Spleen (tissue), 11 donors: ENCODE results near the gene AFP. TPM values are rescaled to one million over a fixed set of nuclear protein-coding genes. Genes with fewer than 3 reads are reported as not detected.
A peak's percentile ranks its signal among the peaks of the same experiment; 100 is the strongest.

Source experiments
- DNase-seq: peaks from one replicate; pipeline ENCODE4 v3.0.0-alpha.2; 2020
- H3K27ac ChIP-seq, 8 donors: fragments of 200-600 bp; sonication (generic) in 7 of 8; 1 replicate in 4 of 8; 2 replicates in 4 of 8; pipeline versions ENCODE4 v1.5.0 to v1.8.0; 2016 to 2021; ENCODE audit warnings: inconsistent platforms in 4 of 8, mild to moderate bottlenecking in 4 of 8, moderate library complexity in 1 of 8
- H3K27me3 ChIP-seq, 7 donors: fragments of 200-600 bp; sonication (generic) in 6 of 7; replicated peaks in 1 of 7; 1 replicate in 4 of 7; 2 replicates in 3 of 7; pipeline versions ENCODE4 v1.5.0 to v1.8.0; 2016 to 2021; ENCODE audit warnings: inconsistent platforms in 3 of 7, mild to moderate bottlenecking in 1 of 7
- H3K36me3 ChIP-seq, 6 donors: fragments of 200-600 bp; sonication (generic) in 5 of 6; 1 replicate in 4 of 6; 2 replicates in 2 of 6; pipeline versions ENCODE4 v1.5.0 to v1.8.0; 2016 to 2021; ENCODE audit warnings: inconsistent platforms in 2 of 6
- H3K4me1 ChIP-seq, 6 donors: fragments of 200-600 bp; sonication (generic) in 5 of 6; 1 replicate in 3 of 6; 2 replicates in 3 of 6; pipeline versions ENCODE4 v1.5.0 to v1.8.0; 2016 to 2021; ENCODE audit warnings: inconsistent platforms in 3 of 6
- H3K4me3 ChIP-seq, 8 donors: fragments of 200-600 bp; sonication (generic) in 7 of 8; 1 replicate in 4 of 8; 2 replicates in 4 of 8; pipeline versions ENCODE4 v1.5.0 to v1.8.0; 2016 to 2021; ENCODE audit warnings: inconsistent platforms in 4 of 8, mild to moderate bottlenecking in 4 of 8, moderate library complexity in 2 of 8
- H3K9me3 ChIP-seq, 8 donors: fragments of 200-600 bp; sonication (generic) in 7 of 8; 1 replicate in 4 of 8; 2 replicates in 4 of 8; pipeline versions ENCODE4 v1.5.0 to v1.8.0; 2016 to 2021; ENCODE audit warnings: inconsistent platforms in 4 of 8
- POLR2A ChIP-seq, 3 donors: fragments of 450-650 bp; IDR thresholded peaks; one replicate each; pipeline ENCODE4 v1.5.1; 2017; ENCODE audit warnings: antibody characterized with exemption in 3 of 3, mild to moderate bottlenecking in 1 of 3
- POLR2AphosphoS5 ChIP-seq, 3 donors: sonication (generic); formaldehyde crosslinking; IDR thresholded peaks; one replicate each; pipeline ENCODE4 v1.5.1; 2017; ENCODE audit warnings: antibody characterized with exemption in 3 of 3
- WGBS, 5 donors: extraction: QIAGEN DNeasy Blood & Tissue Kit in 3 of 5; methylation state at CpG; one replicate each; pipeline versions ENCODE4 v1.1.5 to v1.1.7; 2013 to 2018; 5-methylcytosine and 5-hydroxymethylcytosine counted together
- intact Hi-C: fragments of 100-400 bp; cut with DNase I; formaldehyde crosslinking; loops from one replicate; pipeline ENCODE4 v1.15.0; 2023; ENCODE audit warnings: low total_unique reads
- polyA plus RNA-seq, 3 donors: library from polyadenylated mRNA; stranded (reverse); fragments of 200-250 nt; gene quantifications; one replicate each; pipeline ENCODE4 v1.2.1, GENCODE V29; 2013
- total RNA-seq, 7 donors: library from RNA; depleted of rRNA in 3 of 7; stranded (reverse); fragments of >200 nt in 3 of 7; fragmentation: NEBNext Ultra II Directional in 4 of 7; extraction: Animal tissue kit (Norgen Biotek cat#: 25700) in 4 of 7; gene quantifications; one replicate each; pipeline versions ENCODE4 v1.1.0 to v1.2.1, GENCODE V29; 2016 to 2021
- TF ChIP-seq, protein P1 (sequence below), 11 experiments: fragments of 200-600 bp in 7 of 11; fragments of 450-650 bp in 4 of 11; sonication (generic) in 4 of 11; IDR thresholded peaks in 8 of 11; conservative IDR thresholded peaks in 3 of 11; 1 replicate in 7 of 11; 2 replicates in 4 of 11; pipeline versions ENCODE4 v1.4.0 to v1.8.0; 2016 to 2021; ENCODE audit warnings: antibody characterized with exemption in 11 of 11, inconsistent platforms in 4 of 11, mild to moderate bottlenecking in 1 of 11
- donor health status: healthy with polysubstance abuse.
- donor health status: DM: no; HTN: no; CAD: no; lungs with moderate emphysema.
- donor health status: DM: no; HTN: no; CAD: no.
- donor health status: Bipolar disorder and iron deficiency.
- donor health status: healthy.
- donor health status: DM: no; HTN: no; CAD: no.
- donor health status: DM: yes; HTN: yes; CAD: no.

AFP gene
- total and polyA plus RNA-seq, 10 donors, result not detected

DNA sequence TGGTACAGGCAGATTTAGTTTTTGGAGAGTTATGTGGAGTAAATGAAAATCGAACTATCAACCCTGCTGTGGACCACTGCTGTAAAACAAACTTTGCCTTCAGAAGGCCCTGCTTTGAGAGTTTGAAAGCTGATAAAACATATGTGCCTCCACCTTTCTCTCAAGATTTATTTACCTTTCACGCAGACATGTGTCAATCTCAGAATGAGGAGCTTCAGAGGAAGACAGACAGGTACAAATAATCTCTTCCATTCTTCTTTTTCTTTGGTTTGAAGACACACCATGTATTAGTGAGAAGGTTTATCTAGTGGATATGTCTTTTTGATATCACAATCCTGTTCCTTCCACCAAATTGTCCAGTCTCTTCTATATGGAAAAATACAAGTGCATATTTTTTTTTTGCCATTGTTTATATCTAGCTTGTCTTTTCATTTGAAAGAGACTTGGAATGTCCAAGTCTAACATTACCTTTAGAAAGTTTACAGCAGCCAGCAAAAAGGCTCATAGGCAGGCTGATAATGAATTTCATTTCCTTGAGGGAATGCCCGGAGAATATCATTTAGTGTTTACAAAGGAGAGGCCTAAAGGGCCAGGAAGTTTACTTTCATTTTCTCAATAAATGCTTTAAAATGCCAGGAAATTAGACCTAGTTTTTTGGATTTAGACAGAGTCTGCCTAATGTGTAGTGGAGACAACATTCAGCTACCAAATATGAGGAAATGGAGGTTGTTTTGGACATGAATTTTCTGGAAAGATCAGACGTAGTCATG lies 64.2 kb downstream of the AFP start:
- H3K36me3 ChIP-seq, result no peaks in the 10 kb centered on the region
- DNase-seq, result no peak
- H3K27ac ChIP-seq, result peak overlapping the region in 2 of 8 donors; percentile 1 to 34
- WGBS, 5 donors, result 68 to 80% (median 72%) methylated on average over 4 of the region's 4 CpGs
- no peaks in the 10 kb centered on the region for H3K9me3 ChIP-seq
- H3K4me3 ChIP-seq, result no peak overlapping the region
- no peaks in the 10 kb centered on the region for H3K4me1 ChIP-seq
- no peak for TF ChIP-seq POLR2A (IDR thresholded peaks at IDR 0.05)
- no peak for TF ChIP-seq POLR2AphosphoS5 (IDR thresholded peaks at IDR 0.05)
- TF ChIP-seq, protein P1, sequence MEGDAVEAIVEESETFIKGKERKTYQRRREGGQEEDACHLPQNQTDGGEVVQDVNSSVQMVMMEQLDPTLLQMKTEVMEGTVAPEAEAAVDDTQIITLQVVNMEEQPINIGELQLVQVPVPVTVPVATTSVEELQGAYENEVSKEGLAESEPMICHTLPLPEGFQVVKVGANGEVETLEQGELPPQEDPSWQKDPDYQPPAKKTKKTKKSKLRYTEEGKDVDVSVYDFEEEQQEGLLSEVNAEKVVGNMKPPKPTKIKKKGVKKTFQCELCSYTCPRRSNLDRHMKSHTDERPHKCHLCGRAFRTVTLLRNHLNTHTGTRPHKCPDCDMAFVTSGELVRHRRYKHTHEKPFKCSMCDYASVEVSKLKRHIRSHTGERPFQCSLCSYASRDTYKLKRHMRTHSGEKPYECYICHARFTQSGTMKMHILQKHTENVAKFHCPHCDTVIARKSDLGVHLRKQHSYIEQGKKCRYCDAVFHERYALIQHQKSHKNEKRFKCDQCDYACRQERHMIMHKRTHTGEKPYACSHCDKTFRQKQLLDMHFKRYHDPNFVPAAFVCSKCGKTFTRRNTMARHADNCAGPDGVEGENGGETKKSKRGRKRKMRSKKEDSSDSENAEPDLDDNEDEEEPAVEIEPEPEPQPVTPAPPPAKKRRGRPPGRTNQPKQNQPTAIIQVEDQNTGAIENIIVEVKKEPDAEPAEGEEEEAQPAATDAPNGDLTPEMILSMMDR (IDR thresholded peaks at IDR 0.05 in 8 of 11, conservative IDR thresholded peaks at IDR 0.05 in 3 of 11), result no peak
- H3K27me3 ChIP-seq, result no peaks in the 10 kb centered on the region
- intact Hi-C loops, result no loop called here

DNA sequence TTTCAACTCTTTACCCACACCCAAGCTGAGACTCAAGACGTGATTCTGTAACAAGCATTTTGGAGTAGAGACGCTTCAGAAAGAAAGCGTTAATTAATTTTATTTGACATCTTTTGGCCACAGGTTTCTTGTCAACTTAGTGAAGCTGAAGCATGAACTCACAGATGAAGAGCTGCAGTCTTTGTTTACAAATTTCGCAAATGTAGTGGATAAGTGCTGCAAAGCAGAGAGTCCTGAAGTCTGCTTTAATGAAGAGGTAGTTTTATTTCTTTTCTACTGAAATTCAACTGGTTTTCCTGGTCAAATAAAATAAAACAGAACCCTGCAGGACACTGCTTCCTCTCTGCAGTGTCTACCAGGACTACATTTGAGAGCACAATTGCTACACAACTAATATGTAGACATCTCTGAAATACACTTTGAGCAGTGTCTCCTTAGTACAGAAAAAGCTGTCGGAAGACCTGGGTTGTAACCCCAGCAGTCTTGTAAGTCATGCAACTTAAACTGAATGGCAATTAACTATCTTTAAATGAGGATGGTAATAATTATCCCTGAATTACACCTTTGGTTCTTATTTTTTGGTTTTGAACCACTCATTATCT lies 65.7 kb downstream of the AFP start:
- H3K36me3 ChIP-seq, result no peaks in the 10 kb centered on the region
- 93 to 98% (median 93%) methylated on average over 5 of the region's 5 CpGs for WGBS, 5 donors

DNA sequence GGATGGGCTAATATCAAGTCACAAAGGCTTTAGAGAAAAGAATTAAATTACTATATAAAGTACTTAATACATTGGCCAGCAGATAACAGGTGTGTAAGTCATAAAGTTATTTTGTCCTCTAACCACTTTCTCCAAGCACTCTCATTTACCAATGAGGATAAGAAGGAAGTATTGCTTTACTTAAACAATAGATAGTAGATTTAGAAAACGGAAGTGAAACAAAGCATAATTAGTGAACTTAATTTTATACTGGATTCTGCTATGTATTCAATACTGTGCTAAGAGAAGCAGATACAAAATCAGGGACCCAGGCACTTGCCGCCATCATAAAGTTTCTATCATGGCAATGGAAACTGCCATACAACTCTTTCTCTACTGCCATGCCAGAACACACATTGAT lies 69.5 kb downstream of the AFP start:
- Histone ChIP-seq H3K36me3 (no peaks in the 10 kb centered on the region), H3K4me1 (no peaks in the 10 kb centered on the region), H3K4me3 (no peak overlapping the region), H3K9me3 (no peaks in the 10 kb centered on the region), H3K27ac (no peak overlapping the region), H3K27me3 (no peaks in the 10 kb centered on the region)
- TF ChIP-seq POLR2AphosphoS5 (IDR thresholded peaks at IDR 0.05), result no peak
- no peak for TF ChIP-seq POLR2A (IDR thresholded peaks at IDR 0.05)
- TF ChIP-seq, protein P1 (IDR thresholded peaks at IDR 0.05 in 8 of 11, conservative IDR thresholded peaks at IDR 0.05 in 3 of 11), result no peak
- 78 to 84% (median 83%) methylated on average over 2 of the region's 2 CpGs for WGBS, 5 donors
- intact Hi-C loops, result no loop called here
- no peak for DNase-seq

More for the DNA sequence above, 65.7 kb downstream of the AFP start:
- TF ChIP-seq, protein P1 (IDR thresholded peaks at IDR 0.05 in 8 of 11, conservative IDR thresholded peaks at IDR 0.05 in 3 of 11), result no peak
- TF ChIP-seq POLR2AphosphoS5 (IDR thresholded peaks at IDR 0.05), result no peak
- no peak for TF ChIP-seq POLR2A (IDR thresholded peaks at IDR 0.05)
- H3K27ac ChIP-seq, result no peak overlapping the region
- no peak for DNase-seq
- no peaks in the 10 kb centered on the region for H3K9me3 ChIP-seq
- H3K4me1 ChIP-seq, result no peaks in the 10 kb centered on the region
- no peaks in the 10 kb centered on the region for H3K27me3 ChIP-seq
- no peak overlapping the region for H3K4me3 ChIP-seq
- intact Hi-C loops, result no loop called here

Other genes with a start within 250 kb of the AFP start
- 10 to 100 TPM; 53.1 to 71.5 (median 63.3) TPM for gene ANKRD17, start 177.4 kb upstream of the AFP start, total RNA-seq
- 1 to 10 TPM; 7.1 to 8.0 (median 7.4) TPM for gene ANKRD17, start 177.4 kb upstream of the AFP start, polyA plus RNA-seq
- 10 to 100 TPM in 1 of 7 donors, 1 to 10 TPM in 2, under 1 TPM in 1, not detected in 3; 0.46 to 16.2 (median 1.5) TPM for gene ALB, start 31.9 kb upstream of the AFP start, total RNA-seq
- under 1 TPM; 0.58 to 0.85 (median 0.83) TPM for gene ALB, start 31.9 kb upstream of the AFP start, polyA plus RNA-seq
- gene AFM, start 45.5 kb downstream of the AFP start, total RNA-seq, result not detected
- not detected for gene AFM, start 45.5 kb downstream of the AFP start, polyA plus RNA-seq
- 1 to 10 TPM in 1 of 7 donors, under 1 TPM in 6; 0.20 to 1.3 (median 0.30) TPM for gene RASSF6, start 184.2 kb downstream of the AFP start, total RNA-seq
- under 1 TPM; 0.09 to 0.41 (median 0.22) TPM for gene RASSF6, start 184.2 kb downstream of the AFP start, polyA plus RNA-seq